ENCODE measurements around the gene GLIS2.
A peak's percentile ranks its signal among the peaks of the same experiment; 100 is the strongest.

Gene GLIS2

GRCh38 chr16:4373909-4374742 lies 58.3 kb downstream of the GLIS2 start:
- TF ChIP-seq, protein P1, sequence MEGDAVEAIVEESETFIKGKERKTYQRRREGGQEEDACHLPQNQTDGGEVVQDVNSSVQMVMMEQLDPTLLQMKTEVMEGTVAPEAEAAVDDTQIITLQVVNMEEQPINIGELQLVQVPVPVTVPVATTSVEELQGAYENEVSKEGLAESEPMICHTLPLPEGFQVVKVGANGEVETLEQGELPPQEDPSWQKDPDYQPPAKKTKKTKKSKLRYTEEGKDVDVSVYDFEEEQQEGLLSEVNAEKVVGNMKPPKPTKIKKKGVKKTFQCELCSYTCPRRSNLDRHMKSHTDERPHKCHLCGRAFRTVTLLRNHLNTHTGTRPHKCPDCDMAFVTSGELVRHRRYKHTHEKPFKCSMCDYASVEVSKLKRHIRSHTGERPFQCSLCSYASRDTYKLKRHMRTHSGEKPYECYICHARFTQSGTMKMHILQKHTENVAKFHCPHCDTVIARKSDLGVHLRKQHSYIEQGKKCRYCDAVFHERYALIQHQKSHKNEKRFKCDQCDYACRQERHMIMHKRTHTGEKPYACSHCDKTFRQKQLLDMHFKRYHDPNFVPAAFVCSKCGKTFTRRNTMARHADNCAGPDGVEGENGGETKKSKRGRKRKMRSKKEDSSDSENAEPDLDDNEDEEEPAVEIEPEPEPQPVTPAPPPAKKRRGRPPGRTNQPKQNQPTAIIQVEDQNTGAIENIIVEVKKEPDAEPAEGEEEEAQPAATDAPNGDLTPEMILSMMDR (IDR thresholded peaks at IDR 0.05; ENCODE audit: low read depth, low read length, missing control alignments) = no peak
- peak overlapping the region; percentile 97 for H3K4me3 ChIP-seq (replicated peaks; ENCODE audit: low read depth, low read length)
- no peak for DNase-seq (ENCODE audit: extremely low read depth, low read depth)

GRCh38 chr16:4375717-4376116 lies 59.9 kb downstream of the GLIS2 start:
- DNase-seq (ENCODE audit: extremely low read depth, low read depth) = no peak
- H3K4me3 ChIP-seq (replicated peaks; ENCODE audit: low read depth, low read length) = peak overlapping the region; percentile 24
- TF ChIP-seq, protein P1 (IDR thresholded peaks at IDR 0.05; ENCODE audit: low read depth, low read length, missing control alignments) = no peak

DNA sequence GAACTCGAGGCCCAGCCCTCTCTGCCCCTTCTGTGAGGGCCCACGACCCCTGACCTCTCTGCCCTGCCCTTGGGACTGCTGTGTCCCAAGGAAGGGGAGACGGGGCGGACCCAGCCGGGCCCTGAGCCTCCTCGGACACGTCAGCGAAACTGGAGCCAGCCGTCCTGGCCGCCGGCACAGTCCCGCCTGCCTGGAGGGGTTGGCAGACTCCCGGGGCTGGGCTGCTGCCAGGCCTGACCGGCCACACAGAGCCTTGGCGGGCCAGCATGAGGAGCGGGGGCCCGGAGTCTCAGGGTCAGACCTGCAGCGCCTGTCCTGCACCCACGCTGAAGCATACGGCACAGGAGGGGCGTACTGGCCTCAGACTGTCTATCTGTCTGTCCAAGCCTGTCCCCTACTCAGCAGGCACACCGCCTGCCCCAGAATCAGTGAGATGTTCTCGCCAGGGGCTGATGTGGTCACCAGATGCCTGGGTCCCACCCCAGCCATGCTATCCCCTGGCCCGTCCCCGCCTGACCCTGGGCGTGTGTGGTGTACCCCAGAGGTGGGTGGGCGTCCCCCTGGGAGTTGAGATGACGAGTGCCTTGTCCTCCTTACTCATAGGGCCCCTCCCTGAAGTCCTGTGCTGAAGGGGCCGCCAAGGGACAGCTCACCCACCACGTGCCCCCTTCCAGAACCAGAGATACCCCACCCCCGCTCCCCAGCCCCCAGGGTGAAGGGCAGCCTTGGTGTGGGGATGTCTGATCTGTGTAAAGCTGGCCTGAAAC lies 60.4 kb downstream of the GLIS2 start:
- TF ChIP-seq, protein P1 (IDR thresholded peaks at IDR 0.05; ENCODE audit: low read depth, low read length, missing control alignments) = no peak
- DNase-seq (ENCODE audit: extremely low read depth, low read depth) = no peak
- peak overlapping the region; percentile 24 for H3K4me3 ChIP-seq (replicated peaks; ENCODE audit: low read depth, low read length)

- TF ChIP-seq, protein P1 (IDR thresholded peaks at IDR 0.05; ENCODE audit: low read depth, low read length, missing control alignments) = no peak
- DNase-seq (ENCODE audit: extremely low read depth, low read depth) = no peak
- H3K4me3 ChIP-seq (replicated peaks; ENCODE audit: low read depth, low read length) = peak overlapping the region; percentile 24
These were observed 61.2 kb downstream of the GLIS2 start for GRCh38 chr16:4376893-4377572.

DNA sequence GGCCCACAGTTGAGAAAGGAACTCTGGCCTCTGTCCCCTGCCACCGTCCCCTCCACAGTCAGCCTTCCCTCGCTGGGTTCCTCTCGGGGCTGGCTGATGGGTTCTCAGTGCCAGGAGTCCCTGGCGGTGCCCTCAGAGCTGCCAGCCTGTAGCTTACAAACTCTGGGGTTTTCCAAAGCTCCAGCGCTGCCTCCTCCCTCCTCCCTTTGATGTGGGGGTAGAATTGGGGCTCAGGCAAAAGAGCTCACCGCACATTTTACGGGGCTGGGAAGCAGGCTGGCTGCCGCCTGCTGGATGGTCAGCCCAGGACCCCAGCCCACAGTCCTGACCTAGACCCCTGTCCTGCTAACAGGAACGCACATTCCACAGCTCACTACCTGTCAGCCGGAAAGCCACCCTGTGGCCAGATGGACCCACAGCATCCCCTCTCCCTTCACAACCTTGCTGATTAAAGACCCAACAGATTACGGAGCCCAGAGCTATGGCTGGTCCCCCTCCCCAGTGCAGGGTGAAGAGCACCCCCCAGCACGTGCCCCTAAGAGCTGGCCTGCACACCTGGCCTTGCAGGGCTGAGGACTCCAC lies 61.8 kb downstream of the GLIS2 start:
- TF ChIP-seq, protein P1 (IDR thresholded peaks at IDR 0.05; ENCODE audit: low read depth, low read length, missing control alignments) = peak; percentile 11
- no peak overlapping the region for H3K4me3 ChIP-seq (replicated peaks; ENCODE audit: low read depth, low read length)
- DNase-seq (ENCODE audit: extremely low read depth, low read depth) = no peak

DNA sequence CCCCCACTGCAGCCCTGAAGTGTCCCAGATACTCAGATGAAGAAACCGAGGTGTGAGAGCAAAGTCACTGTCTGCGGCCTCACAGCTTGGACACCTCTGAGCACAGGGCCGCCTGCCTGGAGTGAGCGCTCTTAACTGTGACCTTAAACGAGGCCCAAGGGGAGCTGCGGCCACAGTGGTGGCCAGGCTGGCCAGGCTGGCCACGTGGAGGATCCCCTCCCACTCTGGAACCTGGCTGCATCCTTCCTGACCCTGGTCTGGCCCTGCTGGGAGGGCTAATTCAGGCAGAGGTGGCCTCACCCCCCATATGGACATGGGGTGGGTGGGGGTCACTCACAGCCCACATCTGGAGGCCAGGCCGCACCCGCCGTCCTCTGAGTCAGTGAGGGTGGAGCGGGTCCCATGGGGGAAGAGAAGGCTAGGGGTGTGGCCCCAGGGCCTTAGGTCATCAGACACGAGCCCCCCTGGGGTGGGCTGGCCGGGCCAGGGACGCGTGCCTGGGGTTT lies 62.3 kb downstream of the GLIS2 start:
- no peak for DNase-seq (ENCODE audit: extremely low read depth, low read depth)
- TF ChIP-seq, protein P1 (IDR thresholded peaks at IDR 0.05; ENCODE audit: low read depth, low read length, missing control alignments) = no peak
- H3K4me3 ChIP-seq (replicated peaks; ENCODE audit: low read depth, low read length) = no peak overlapping the region
